ENCODE data around the gene HSD11B1L.

Gene HSD11B1L

GRCh38 chr19:5669212-5669611, 11.6 kb upstream of the HSD11B1L start:
- TF ChIP-seq POLR2AphosphoS5 (IDR thresholded peaks at IDR 0.05; ENCODE audit: low read depth, low read length) (no peak; the same call in 1 of the 2 replicates), POLR2A (IDR thresholded peaks at IDR 0.05; ENCODE audit: low read depth, low read length) (peak; percentile 32; the same call in 1 of the 2 replicates), TAF1 (IDR thresholded peaks at IDR 0.05; ENCODE audit: borderline replicate concordance, low read depth, low read length) (no peak)
- DNase-seq (ENCODE audit: insufficient read length) (no peak), FAIRE-seq (no peak)

GRCh38 chr19:5671600-5671999, 9.2 kb upstream of the HSD11B1L start:
- TF ChIP-seq TAF1 (IDR thresholded peaks at IDR 0.05; ENCODE audit: borderline replicate concordance, low read depth, low read length) (no peak), POLR2A (IDR thresholded peaks at IDR 0.05; ENCODE audit: low read depth, low read length) (no peak), POLR2AphosphoS5 (IDR thresholded peaks at IDR 0.05; ENCODE audit: low read depth, low read length) (no peak)
- DNase-seq (ENCODE audit: insufficient read length) = no peak
- no peak for FAIRE-seq

GRCh38 chr19:5672708-5673459, 7.9 kb upstream of the HSD11B1L start:
- no peak for FAIRE-seq

GRCh38 chr19:5673752-5674151, 7.1 kb upstream of the HSD11B1L start:
- TF ChIP-seq POLR2A (IDR thresholded peaks at IDR 0.05; ENCODE audit: low read depth, low read length) = no peak
- no peak for TF ChIP-seq TAF1 (IDR thresholded peaks at IDR 0.05; ENCODE audit: borderline replicate concordance, low read depth, low read length)
- FAIRE-seq (peak; percentile 78), DNase-seq (ENCODE audit: insufficient read length) (no peak)

More at GRCh38 chr19:5672708-5673459, 7.9 kb upstream of the HSD11B1L start:
- no peak for TF ChIP-seq POLR2AphosphoS5 (IDR thresholded peaks at IDR 0.05; ENCODE audit: low read depth, low read length)
- TF ChIP-seq POLR2A (IDR thresholded peaks at IDR 0.05; ENCODE audit: low read depth, low read length) = 0 out of 2 replicates have a peak, but pooled peaks have one; percentile 20
- TF ChIP-seq TAF1 (IDR thresholded peaks at IDR 0.05; ENCODE audit: borderline replicate concordance, low read depth, low read length) = no peak
- DNase-seq (ENCODE audit: insufficient read length) = no peak

- DNase-seq (ENCODE audit: insufficient read length) = no peak
- FAIRE-seq = no peak
- TF ChIP-seq TAF1 (IDR thresholded peaks at IDR 0.05; ENCODE audit: borderline replicate concordance, low read depth, low read length) (no peak), POLR2AphosphoS5 (IDR thresholded peaks at IDR 0.05; ENCODE audit: low read depth, low read length) (no peak), POLR2A (IDR thresholded peaks at IDR 0.05; ENCODE audit: low read depth, low read length) (no peak)
Measured at GRCh38 chr19:5674714-5675113, 6.1 kb upstream of the HSD11B1L start.

- DNase-seq (ENCODE audit: insufficient read length) (no peak), FAIRE-seq (no peak)
- TF ChIP-seq POLR2AphosphoS5 (IDR thresholded peaks at IDR 0.05; ENCODE audit: low read depth, low read length) = no peak
- TF ChIP-seq TAF1 (IDR thresholded peaks at IDR 0.05; ENCODE audit: borderline replicate concordance, low read depth, low read length) = no peak
- no peak; the same call in 1 of the 2 replicates for TF ChIP-seq POLR2A (IDR thresholded peaks at IDR 0.05; ENCODE audit: low read depth, low read length)
Measured at GRCh38 chr19:5676105-5676771, 4.6 kb upstream of the HSD11B1L start.

GRCh38 chr19:5676772-5677105, 4.1 kb upstream of the HSD11B1L start:
- TF ChIP-seq POLR2A (IDR thresholded peaks at IDR 0.05; ENCODE audit: low read depth, low read length) (no peak), POLR2AphosphoS5 (IDR thresholded peaks at IDR 0.05; ENCODE audit: low read depth, low read length) (no peak), TAF1 (IDR thresholded peaks at IDR 0.05; ENCODE audit: borderline replicate concordance, low read depth, low read length) (no peak)
- FAIRE-seq (no peak), DNase-seq (ENCODE audit: insufficient read length) (no peak)

GRCh38 chr19:5677136-5677535, 3.7 kb upstream of the HSD11B1L start:
- no peak for FAIRE-seq
- DNase-seq (ENCODE audit: insufficient read length) = no peak
- TF ChIP-seq TAF1 (IDR thresholded peaks at IDR 0.05; ENCODE audit: borderline replicate concordance, low read depth, low read length) (no peak), POLR2A (IDR thresholded peaks at IDR 0.05; ENCODE audit: low read depth, low read length) (no peak), POLR2AphosphoS5 (IDR thresholded peaks at IDR 0.05; ENCODE audit: low read depth, low read length) (no peak)

GRCh38 chr19:5677580-5677979, 3.2 kb upstream of the HSD11B1L start:
- TF ChIP-seq TAF1 (IDR thresholded peaks at IDR 0.05; ENCODE audit: borderline replicate concordance, low read depth, low read length) (no peak), POLR2AphosphoS5 (IDR thresholded peaks at IDR 0.05; ENCODE audit: low read depth, low read length) (no peak), POLR2A (IDR thresholded peaks at IDR 0.05; ENCODE audit: low read depth, low read length) (no peak)
- DNase-seq (ENCODE audit: insufficient read length) = no peak
- no peak for FAIRE-seq

- DNase-seq (ENCODE audit: insufficient read length) (no peak), FAIRE-seq (no peak)
- TF ChIP-seq POLR2A (IDR thresholded peaks at IDR 0.05; ENCODE audit: low read depth, low read length) (no peak), TAF1 (IDR thresholded peaks at IDR 0.05; ENCODE audit: borderline replicate concordance, low read depth, low read length) (no peak), POLR2AphosphoS5 (IDR thresholded peaks at IDR 0.05; ENCODE audit: low read depth, low read length) (no peak)
Measured at GRCh38 chr19:5678071-5678718, 2.6 kb upstream of the HSD11B1L start.

GRCh38 chr19:5679289-5680083, 1.3 kb upstream of the HSD11B1L start:
- DNase-seq (ENCODE audit: insufficient read length) = no peak
- no peak for FAIRE-seq
- TF ChIP-seq TAF1 (IDR thresholded peaks at IDR 0.05; ENCODE audit: borderline replicate concordance, low read depth, low read length) = no peak
- TF ChIP-seq POLR2AphosphoS5 (IDR thresholded peaks at IDR 0.05; ENCODE audit: low read depth, low read length) = 0 out of 2 replicates have a peak, but pooled peaks have one; percentile 20
